ENCODE results near the gene UBA52.

UBA52 gene

GRCh38 chr19:18608805-18609716, 37.4 kb downstream of the UBA52 start:
- DNase-seq, result no peak

DNA sequence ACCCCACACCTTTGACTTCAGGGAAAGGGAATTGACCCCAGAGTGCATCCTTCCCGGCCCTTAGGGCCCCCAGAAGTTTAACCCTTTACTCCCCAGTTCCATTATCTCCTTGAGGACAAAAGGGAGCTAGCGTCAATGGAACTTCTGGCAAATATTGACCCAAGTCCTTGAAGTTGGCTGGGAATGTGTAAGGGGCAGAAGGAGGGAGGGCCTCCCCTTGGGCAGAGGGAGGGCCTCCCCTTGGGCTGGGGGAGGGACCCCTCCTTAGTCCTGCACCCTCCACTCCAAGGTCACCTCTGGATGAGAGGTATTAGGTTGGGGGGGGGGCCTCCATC, 38.0 kb downstream of the UBA52 start:
- DNase-seq, result no peak

DNA sequence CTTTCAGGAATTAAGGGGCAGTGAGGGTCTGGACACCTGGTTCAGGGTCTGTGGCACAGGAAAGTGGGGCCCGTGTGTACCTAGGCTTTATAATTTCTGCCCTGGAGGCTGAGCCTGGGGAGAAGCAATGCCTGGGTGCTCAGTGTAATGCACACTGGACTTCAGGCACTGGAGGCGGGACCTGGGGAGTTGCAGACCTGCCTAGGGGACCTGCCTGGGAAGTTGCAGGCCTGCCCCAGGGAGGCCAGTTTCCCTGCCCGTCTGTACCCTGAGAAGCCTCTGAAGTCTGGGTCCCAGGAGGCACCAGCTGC, 38.5 kb downstream of the UBA52 start:
- no peak for DNase-seq

GRCh38 chr19:18610556-18611326, 39.1 kb downstream of the UBA52 start:
- DNase-seq, result no peak

DNA sequence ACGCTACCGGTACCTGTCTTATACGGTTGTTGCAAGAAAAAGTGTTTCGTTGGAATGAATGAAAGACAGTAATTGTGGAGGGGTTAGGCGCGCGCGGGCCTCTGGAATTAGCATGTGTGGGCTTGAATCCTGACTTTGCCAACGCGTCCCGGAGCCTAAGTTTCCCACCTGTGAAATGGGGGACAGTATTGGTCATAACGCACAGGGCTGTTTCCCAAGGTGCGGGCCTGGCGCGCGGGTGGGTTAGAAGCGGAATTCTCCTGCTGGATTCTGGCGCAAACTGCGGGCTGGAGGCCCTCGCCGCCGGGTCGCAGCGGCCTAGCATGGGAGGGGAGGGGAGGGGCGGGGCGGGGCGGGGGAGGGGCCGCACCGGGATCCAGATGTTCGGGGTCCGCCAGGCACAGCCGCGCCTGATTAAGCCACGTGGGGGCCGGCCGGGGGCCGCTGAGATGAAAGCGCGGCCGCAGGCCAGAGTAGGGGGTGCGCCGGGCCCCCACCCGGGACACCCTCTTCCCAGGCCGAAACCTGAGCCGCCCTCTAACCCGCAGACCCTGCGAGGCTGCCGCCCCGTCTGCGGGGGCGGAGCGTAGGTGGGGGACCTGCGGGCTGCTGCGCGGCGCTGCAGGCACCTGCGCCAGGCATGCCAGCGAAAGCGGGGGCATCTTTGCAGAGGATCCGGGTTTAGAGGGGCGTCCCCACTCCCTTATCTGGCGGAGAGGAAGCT, 39.8 kb downstream of the UBA52 start:
- no peak for DNase-seq

- no peak for DNase-seq
These were observed 40.6 kb downstream of the UBA52 start for GRCh38 chr19:18612051-18612771.

DNA sequence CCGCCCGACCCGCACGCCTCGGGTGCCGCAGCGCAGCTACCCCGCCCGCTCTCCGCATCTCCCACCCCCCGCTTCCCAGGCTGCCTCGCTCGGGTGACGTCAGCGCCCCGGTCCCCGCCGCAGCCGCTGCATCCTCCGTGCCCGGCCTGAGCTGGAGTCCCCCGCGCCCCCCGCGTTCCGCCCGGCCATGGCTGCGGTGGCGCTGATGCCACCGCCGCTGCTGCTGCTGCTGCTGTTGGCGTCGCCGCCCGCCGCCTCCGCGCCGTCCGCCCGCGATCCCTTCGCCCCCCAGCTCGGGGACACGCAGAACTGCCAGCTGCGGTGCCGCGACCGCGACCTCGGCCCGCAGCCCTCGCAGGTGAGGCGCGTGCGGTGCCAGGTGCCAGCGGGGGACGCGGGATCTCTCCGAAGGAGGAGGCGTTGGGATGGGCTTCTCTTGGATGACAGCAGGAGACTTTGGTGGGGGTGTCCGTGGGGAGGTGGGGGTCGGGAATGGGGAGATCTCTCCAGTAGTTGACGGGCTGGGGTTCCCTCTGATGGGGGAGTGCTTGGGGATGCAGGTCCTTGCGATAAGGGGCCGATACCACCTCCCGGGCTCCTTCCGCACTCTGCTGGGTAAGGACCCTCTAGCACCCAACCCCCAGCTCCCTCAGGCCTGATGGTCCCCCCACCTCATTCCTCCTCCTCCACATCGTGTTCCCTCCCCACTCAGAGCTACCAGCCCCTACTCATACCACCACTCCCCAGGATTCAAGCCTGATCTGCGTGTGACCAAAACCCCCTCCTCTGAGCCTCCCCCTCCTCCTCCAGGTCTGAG, 41.3 kb downstream of the UBA52 start, which contains the start of gene TMEM59L:
Gene TMEM59L (plus strand): TSS at position 99 of the 817 bp plus-strand sequence. CDS start 89 bp downstream, at position 188.
- no peak for DNase-seq

GRCh38 chr19:18613589-18614234, 42.1 kb downstream of the UBA52 start:
- no peak for DNase-seq

- DNase-seq, result no peak
These were observed 44.4 kb downstream of the UBA52 start for GRCh38 chr19:18616023-18616422.

- DNase-seq, result no peak
These were observed 45.9 kb downstream of the UBA52 start for GRCh38 chr19:18617562-18617961.

DNA sequence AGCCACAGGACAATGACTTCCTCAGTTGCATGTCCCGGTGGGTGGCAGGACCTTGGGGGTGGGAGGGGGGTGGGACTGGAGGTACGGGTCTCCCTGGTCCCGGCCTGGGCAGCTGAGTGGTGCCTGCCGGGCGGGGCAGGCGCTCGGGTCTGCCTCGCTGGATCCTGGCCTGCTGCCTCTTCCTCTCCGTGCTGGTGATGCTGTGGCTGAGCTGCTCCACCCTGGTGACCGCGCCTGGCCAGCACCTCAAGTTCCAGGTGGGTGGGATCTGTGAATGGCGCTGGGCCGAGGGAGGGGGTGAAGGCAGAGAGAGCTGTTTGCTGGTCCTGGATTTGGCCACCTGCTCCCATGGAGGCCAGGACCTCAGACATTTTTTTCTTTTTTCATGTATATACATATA, 46.6 kb downstream of the UBA52 start:
- no peak for DNase-seq

DNA sequence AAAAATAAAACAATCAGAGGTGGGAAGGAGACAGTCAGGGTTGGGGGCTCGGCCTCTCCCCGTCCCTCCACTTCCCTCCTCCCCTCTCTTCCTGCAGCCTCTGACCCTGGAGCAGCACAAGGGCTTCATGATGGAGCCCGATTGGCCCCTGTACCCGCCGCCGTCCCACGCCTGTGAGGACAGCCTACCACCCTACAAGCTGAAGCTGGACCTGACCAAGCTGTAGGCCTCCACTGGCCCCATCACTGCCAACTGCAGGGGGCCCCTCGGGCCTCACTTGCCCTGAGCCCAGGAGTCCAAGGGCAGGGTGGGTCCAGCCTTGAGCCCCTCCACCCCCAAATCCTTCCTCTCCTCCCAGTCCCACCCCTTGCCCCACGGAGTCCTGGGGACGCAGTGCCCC, 48.7 kb downstream of the UBA52 start:
- DNase-seq, result no peak

DNA sequence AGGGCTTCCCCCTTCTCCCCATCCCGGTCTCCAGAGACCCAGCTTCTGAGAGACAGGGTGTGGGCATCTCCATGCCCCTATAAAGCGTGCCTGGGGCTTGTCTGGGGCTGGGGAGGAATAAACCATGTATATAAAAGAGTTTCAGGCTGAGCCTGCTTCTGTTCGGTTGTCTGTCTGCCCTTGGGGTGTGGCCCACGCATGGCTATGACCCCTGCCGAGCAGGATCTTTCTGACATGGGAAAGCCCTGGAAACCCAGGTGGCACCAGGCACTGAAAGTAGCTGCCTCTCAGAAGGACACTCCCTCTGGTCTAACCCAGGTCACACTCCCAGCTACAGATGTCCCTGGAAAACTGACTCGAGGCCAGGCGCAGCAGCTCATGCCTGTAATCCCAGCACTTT, 49.2 kb downstream of the UBA52 start:
- no peak for DNase-seq

GRCh38 chr19:18626906-18627305, 55.2 kb downstream of the UBA52 start:
- no peak for DNase-seq

All from activated CD4-positive, CD25-positive, alpha-beta regulatory T cell treated with anti-CD3 and anti-CD28 coated beads, Interleukin-2, amount 50 U/mL, for 72 hours (primary cell).